Raji (cell line): ENCODE measurements around the gene CA10.

ENCODE experiments used
- POLR2A ChIP-seq: IDR thresholded peaks from 2 replicates; pipeline ENCODE4 v1.6.1; 2011; ENCODE audit warnings: low read depth, low read length, control low read depth; ENCODE audit not compliant: insufficient read depth

Gene CA10

DNA sequence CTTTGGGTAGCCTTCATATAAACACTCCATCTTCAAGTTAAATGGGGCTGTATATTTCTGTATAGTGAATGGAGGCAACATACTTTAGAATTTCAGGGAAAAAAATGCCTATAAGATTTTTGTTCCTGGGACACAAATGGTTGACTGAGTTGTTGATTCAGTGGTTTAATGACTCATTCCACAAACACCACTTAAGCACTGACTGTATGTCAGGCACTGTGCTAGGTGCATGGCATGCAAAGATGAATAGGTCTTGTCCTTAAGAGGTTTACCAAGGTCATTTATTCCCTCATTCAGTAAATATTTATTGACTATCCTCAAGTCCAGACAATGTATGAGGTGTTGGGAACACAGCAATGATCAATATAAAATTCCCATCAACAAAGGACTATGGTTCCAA lies 417.1 kb downstream of the CA10 start:
- no peak for TF ChIP-seq POLR2A

DNA sequence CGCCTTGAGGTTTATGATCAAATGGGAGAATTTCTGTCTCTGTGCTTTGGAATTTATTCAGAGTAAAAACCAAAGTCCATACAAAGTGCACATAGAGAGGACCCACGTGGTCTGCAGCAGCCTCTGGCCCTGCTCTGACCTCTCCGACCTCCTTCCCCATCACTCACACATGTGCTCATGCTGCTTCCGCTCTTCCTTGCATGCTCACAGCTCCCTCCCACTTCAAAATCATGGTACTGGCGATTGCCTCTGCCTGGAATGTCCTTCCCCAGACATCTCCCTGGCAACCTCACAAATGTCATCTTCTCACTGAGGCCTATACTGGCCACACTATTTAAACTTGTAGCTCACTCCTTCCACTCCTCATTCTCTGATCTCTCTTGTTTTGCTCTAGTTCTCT lies 418.0 kb downstream of the CA10 start:
- TF ChIP-seq POLR2A: no peak

DNA sequence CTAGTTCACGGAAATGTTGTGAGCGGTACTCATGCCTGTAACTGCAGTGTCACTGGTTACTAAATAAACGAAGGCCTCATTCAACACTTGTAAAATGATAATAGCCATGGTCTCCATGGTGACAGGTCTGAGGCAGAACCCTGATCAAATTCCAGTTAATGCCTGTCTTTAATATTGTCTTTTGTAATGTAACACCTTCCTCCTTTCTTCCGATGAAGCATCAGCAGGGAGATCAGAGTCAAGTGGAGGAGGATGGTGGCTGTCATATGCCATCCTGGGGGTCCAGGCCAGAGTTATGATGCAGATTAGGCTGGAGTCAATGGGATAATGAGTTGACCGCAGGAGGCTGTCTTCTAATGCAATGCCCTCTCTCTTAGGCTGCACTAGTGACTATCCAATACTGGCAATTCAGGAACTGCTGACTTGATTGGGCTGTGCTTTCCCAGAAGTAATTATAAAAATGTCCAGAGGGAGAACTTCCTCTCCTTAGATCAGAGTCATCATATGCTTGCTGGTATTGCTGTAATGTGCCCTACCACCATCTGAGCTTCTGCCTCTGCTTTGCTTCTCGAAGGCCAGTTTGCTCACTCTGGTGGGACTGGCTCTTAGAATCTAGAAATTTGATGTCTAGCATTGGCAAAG lies 419.1 kb downstream of the CA10 start:
- no peak for TF ChIP-seq POLR2A

DNA sequence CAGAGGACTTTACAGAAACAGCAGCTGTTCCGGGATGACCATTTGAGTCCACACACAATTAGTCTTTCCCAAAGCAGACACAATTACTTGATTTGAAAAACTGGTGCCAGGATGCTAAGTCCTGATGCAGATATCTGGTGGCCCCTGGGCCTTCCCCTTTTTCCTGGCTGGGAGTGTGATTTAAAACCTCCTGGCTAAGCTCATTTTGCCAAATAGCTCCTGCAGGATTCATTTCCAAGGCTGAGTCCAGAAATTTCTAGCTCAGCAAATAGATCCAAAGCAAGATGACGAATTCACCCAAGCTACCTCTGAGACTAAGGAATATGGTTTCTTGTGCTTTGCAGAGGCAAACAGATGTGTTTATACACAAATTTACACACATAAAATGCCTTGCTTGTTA lies 422.2 kb downstream of the CA10 start:
- no peak for TF ChIP-seq POLR2A

DNA sequence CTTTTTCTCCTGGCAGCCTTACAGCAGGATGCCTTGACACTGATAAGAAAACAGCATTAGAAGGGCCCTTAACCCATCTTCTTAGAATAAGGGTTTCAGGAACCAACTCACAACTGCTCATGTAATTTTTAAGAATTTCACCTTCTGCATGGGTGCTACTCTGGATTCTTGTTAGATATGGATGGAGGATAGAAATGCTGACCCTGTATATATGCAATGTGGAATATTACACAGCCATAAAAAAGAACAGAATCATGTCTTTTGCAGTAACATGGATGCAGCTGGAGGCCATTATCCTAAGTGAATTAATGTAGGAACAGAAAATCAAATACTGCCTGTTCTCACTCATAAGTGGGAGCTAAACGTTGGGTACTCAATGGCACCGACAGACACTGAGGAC lies 423.5 kb downstream of the CA10 start:
- TF ChIP-seq POLR2A: no peak

DNA sequence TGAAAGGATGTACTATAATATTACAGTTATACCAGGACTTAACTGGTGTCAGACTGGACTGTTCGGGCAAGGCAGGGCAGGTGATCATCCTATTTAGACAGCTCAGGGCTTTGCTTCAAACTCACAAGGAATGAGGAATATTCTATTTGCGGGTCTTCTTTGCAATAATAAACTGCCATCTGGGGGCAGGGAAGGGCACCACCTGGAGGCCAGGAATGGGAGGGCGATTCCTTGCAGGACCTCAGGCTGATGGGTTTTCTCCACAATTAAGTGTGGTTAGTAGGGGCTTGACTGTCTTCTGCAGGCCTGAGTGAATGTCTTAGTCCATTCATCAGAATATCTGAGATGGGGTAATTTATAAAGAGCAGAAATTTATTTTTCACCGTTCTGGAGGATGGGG lies 424.1 kb downstream of the CA10 start:
- no peak for TF ChIP-seq POLR2A

DNA sequence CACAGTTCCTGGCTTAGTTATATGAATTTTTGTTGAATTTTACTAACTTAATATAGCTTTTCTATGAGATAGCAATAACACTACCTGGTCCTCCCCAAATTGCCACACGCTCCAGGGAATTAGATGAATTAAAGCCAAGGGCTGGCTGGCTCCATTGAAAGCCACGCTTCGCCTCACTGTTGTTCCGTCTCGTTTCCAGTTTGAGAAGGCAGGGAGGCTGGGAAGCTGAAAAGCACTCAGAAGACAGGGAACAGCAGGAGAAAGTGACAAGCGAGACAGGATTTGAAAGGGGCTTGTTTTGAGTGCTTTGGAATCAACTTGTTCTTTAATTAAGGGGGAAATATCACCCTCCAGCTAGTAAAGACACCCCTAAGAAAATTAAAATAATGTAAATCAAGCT lies 425.3 kb downstream of the CA10 start:
- TF ChIP-seq POLR2A: no peak

DNA sequence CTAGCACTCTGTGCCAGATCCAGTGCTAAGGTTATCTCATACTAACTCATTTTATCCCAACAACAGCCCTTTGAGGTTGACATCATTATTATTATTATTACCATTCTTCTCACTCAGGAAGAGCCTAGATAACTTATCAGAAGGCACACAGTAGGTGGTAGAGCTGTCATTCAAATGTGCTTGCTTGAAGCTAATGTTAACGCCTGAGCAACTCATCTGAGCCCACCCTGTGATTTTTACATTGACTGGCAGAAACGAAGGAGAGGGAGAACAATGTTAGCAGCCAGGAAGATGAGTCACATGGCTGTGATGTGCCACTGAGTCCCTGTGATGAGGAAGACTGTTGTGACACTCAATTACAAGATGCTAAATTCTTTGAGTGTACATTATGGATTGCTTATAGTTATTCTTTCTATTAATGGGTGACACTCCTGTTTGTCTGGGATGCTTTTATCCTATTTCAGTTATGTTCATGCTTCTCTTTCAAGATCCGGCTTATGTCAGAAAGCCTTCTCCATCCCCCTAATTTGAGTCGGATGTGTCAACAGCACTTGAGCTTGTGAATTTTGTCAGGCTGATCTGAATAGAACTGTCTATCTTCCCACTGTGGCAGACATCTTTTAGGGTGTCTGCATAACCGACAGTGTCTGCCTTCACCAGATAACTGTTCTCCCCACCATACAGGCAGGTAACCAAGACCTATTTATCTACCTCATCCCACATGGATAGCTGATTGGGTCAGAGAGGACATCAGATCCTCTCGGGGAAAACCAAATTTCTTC lies 426.4 kb downstream of the CA10 start:
- TF ChIP-seq POLR2A: no peak

DNA sequence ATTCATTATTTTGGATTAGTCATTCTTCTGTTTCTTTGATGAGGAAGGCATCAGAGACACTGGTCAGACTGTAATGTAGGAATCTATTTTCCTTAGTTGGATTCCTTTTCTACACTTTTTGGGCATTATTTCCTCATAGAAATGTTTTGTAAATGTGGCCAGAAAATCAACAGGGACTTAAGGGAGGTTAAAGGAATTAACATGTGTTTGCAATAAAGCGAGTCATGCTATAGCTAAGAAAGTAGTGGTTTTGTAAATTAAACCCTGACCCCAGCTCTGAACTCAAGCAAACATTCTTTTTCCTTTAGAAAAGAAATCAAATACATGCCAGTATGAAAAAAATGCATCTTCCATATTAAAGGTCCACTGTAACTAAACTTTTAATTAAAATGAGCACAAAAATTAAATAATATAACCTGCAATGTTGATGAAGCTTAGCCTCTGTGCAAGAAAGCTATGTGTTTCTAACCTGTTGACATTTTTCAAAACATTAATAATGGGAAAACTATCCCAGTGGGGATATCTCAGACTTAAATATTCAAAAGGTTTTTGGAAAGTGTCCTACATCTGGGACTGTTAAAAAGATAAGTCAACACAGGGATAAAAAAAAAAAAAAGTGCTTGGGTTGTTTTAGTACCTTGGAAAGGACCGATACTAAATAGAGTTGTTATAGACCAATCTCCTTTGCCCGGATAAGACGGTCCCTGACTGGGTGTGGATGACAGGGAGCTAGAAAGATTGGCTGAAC lies 428.0 kb downstream of the CA10 start:
- no peak for TF ChIP-seq POLR2A

DNA sequence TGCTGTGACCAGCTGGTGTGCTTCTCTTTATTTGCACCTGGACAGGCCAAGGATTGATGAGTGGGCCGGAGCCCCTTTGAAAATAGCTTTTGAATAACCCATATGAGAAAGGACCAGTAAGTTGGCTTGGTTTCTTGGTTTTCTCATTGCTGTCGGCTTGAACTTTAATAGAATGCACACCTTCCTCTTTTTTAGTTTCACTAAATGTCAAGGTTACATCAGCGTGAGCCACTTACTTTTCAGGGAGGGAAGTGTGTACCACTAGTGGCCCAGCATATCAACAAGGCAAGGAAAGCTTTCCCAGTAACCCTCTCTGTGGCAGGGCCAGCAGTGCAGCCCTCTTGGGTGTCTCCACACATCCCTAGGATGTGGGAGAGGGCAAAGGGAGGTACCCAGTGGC lies 433.3 kb downstream of the CA10 start:
- no peak for TF ChIP-seq POLR2A

DNA sequence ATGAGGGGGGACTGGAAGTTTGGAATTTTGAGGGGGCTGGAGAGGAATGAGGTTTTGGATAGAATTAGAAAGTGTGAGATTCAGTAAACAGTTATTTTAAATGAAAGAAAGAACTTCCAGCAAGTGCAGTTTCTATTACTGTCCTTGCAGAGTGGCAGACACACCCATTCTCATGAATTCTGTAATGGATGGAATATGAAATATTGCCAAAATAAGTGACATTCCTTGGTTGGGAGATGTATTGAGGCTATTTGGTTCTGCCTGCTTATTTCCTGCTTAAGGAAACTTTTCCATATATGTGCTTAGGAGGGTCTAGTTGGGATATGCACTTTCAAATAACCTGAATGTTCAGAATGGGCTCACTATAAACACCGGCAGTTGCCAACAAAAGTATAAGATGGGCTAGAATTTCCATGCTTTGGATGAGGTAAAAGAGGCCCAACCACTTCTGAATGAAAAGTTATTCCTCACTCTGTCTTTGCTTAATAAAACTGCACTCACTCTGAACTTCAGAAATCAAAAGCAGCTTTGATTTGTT lies 434.4 kb downstream of the CA10 start:
- no peak for TF ChIP-seq POLR2A

DNA sequence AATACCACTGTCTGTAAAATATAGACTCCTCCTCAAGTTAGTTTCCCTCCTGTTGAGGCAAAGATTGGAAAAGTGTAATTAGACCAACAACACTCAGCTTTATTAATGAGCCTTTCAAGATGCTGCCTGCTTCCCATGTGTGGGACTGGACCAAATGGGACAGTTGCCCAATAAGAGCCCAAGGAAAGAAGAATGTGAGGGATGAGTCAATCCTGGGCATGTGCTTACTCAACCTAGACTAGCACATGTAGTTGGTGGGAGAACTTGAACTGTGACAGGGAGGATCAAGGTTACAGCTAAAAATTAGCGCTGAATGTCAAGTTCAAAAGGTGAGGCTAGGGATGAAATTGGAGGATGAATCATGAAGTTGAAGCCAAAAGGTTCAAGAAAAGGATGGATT lies 435.5 kb downstream of the CA10 start:
- no peak for TF ChIP-seq POLR2A

DNA sequence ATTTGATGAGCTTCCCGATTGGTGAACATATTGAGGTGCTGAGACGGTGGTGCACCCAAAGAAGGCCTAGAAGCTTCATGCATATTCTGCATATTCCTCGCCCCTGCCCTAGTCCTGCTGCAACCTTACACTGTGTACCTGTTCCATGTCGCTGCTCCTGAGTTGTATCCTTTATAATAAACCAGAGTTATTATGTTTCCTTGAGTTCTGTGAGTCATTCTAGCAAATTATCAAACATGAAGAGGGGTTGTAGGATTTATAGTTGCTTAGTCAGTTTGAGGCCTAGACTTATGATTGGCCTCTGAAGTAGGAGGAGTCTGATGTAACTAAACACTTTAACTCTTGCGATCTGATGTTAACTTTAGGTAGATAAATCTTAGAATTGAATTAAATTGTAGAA lies 436.8 kb downstream of the CA10 start:
- no peak for TF ChIP-seq POLR2A

DNA sequence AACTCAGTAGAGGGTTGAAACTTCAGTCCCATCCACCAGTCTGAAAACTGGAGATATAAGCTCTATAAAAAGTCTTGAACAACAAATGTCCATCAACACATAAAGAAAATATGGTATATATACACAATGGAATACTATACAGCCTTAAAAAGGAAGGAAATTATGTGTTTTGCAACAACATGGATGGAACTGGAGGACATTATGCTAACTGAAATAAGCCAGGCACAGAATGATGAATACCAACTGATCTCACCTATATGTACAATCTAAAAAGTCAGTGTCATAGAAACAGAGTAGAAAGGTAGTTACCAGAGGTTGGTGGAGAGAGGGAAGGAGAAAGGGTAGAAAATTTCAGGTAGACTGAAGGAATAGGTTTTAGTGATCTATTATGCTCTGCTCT lies 438.1 kb downstream of the CA10 start:
- no peak for TF ChIP-seq POLR2A

DNA sequence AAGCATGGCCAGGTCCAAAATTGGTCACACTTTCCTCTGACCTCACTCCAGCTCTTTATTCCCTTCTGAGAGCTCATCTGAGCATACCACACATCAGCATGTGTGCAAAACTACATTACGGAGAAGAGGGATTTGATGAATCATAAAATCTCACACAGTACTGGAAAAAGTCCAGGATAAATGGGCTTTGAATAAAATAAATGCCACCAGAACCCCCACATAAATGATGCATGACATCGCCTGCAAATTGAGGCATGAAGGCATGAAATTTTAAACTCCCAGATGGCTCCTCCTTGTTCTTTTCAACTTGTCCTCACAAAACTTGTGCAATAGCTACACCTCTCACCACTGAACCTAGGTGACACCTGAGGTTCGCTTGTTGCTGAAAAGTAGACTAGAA lies 439.5 kb downstream of the CA10 start:
- TF ChIP-seq POLR2A: no peak

DNA sequence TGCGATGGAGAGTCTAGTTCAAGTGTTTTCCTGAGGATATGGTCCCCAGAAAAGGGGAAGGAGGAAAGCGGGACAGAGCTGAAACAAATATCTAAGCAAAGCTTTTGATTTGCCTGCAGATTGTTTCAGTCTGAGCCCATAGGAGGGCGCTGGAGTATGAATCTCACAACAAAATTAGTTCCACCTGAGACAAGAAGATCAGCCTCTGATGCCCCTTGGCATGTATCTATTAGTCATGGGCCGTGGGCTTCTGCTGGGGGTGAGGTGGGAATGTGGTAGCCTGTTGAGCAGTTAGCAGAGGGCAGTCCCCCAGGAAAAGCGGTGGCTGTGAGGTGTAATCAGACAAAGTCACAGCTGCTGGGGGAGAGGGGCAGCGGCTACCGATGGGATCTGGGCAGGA lies 446.9 kb downstream of the CA10 start:
- TF ChIP-seq POLR2A: no peak

DNA sequence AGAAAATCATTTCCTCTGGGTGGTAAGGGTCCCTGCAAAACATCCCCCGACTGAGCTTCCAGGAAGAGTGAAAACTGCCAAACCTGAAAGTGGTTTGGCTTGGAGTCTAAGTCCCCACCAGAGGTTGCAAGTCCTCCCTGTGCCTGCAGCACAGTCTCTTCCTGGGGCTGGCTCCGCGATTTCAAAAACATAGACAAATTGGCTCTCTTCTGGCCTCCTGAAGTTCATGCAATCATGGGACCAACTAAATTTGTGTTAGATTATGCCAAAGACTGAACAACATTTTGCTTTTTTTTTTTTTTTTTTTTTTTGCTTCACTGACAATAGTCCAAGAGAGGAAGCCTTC lies 447.9 kb downstream of the CA10 start:
- no peak for TF ChIP-seq POLR2A
